ENCODE data around the gene ARID1B. TPM values are rescaled to one million over a fixed set of nuclear protein-coding genes. Genes with fewer than 3 reads are reported as not detected.
A peak's percentile ranks its signal among the peaks of the same experiment; 100 is the strongest.

ARID1B gene
- total and polyA plus RNA-seq, 10 of the 15 experiments (the other 5 are each of a cell fraction or from before 2014, with no cell fraction given), result 24.7 to 133 (median 54.6) TPM

DNA sequence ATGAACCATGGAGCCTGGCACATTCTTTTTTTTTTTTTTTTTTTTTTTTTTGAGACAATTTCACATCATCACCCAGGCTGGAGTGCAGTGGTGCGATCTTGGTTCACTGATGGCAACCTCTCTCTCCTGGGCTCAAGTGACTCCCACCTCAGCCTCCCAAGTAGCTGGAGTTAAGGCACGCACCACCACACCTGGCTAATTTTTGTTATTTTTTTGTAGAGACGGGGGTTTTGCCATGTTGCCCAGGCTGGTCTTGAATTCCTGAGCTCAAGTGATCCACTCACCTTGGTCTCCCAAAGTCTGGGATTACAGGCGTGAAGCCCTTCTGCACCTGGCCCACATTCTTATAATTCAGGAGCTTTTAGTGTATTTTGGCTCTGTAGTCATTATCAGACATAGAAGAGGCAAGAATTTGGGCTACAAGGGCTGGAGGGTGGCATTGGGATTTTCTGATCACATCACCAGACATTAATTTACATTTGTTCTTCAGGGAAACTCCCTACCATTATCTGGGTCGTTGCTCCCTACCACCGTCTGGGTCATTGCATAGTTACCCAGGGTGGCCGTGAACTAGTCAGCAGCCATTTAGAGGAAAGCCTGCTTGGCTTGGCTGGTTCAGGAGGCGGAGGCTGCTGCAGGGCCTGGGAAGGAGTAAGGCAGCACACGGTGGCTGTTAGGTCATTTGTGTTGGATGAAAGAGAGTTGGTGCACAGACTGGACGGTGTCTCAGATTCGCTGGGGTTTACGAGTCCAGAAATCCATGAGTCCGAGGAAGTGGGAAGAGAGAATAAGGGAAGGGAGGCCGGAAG is 17.6 kb downstream of the ARID1B start:
- 23% methylated on average over 14 of the region's 14 CpGs for WGBS (ENCODE audit: insufficient coverage, insufficient replicate concordance, low lambda C conversion rate, missing lambda C conversion rate)
- ChIA-PET RAD21 (ENCODE audit: unreplicated experiment) (interaction anchor here (0.7 to 1.7 kb wide), 4 partner anchors 12 to 1482 kb away, joined by 3 to 7 read pairs (median 4); no protein-coding TSS in a partner anchor), SMC1A (ENCODE audit: uncharacterized antibody, unreplicated experiment) (interaction anchor here (0.5 to 5.1 kb wide), 7 partner anchors 12 to 228 kb away, joined by 3 to 23 read pairs (median 4); no protein-coding TSS in a partner anchor), POLR2A (interaction anchor here (1.1 kb wide), 1 partner anchor 14 kb away, joined by 3 read pairs; no protein-coding TSS in a partner anchor), CTCF (interaction anchor here (0.9 to 1.4 kb wide), 3 partner anchors 10 to 12 kb away, joined by 3 to 4 read pairs (median 3); no protein-coding TSS in a partner anchor)
- Histone ChIP-seq H3K4me2 (ENCODE audit: control insufficient read depth, insufficient read depth) (peak overlapping the region; percentile 83), H3K9me3 (replicated peaks; ENCODE audit: control insufficient read depth, insufficient read depth, low read length) (no peaks in the 10 kb centered on the region), H3K4me3 (peak overlapping the region; percentile 62), H3K27me3 (replicated peaks in 1 of 2; ENCODE audit: control insufficient read depth in 2 of 2, insufficient read depth in 2 of 2, low read length in 1 of 2) (no peaks in the 10 kb centered on the region), H3K4me1 (ENCODE audit: control insufficient read depth, insufficient read depth, low read length) (peaks cover 38% of the 10 kb centered on the region), H2AFZ (ENCODE audit: control insufficient read depth, low read depth, low read length) (no peak overlapping the region; the same call in 1 of the 2 replicates), H3K9ac (ENCODE audit: control insufficient read depth, insufficient read depth, low read length) (peak overlapping the region; percentile 16; the same call in 1 of the 2 replicates), H4K20me1 (ENCODE audit: control insufficient read depth, insufficient read depth) (peaks cover 8% of the 10 kb centered on the region), H3K36me3 (ENCODE audit: control insufficient read depth in 2 of 2, insufficient read depth in 2 of 2, low read length in 1 of 2) (peaks cover 5 to 9% of the 10 kb centered on the region in 2 experiments; a peak in 3 of 4 replicates), H3K27ac (ENCODE audit: control insufficient read depth, insufficient read depth) (peak overlapping the region; percentile 66), H3K79me2 (ENCODE audit: control insufficient read depth, insufficient read depth, low read length) (peaks cover 99% of the 10 kb centered on the region)
- intact Hi-C loops (cut with micrococcal nuclease; ENCODE audit: unreplicated experiment) (no loop called here), in situ Hi-C loops (cut with MboI) (no loop called here)
- ATAC-seq (peak; percentile 89), DNase-seq (ENCODE audit: low read depth, low spot score) (no peak), FAIRE-seq (peak; percentile 84)
- BruUV-seq (replicated peaks), result no TSS peak
- TF ChIP-seq NBN (IDR thresholded peaks at IDR 0.05), result peak; percentile 31; the same call in 1 of the 2 replicates
- TF ChIP-seq PML (IDR thresholded peaks at IDR 0.05; ENCODE audit: low read length), result peak; percentile 33; the same call in 1 of the 2 replicates
- TF ChIP-seq HDGF (IDR thresholded peaks at IDR 0.05), result peak; percentile 86
- TF ChIP-seq, protein P1, sequence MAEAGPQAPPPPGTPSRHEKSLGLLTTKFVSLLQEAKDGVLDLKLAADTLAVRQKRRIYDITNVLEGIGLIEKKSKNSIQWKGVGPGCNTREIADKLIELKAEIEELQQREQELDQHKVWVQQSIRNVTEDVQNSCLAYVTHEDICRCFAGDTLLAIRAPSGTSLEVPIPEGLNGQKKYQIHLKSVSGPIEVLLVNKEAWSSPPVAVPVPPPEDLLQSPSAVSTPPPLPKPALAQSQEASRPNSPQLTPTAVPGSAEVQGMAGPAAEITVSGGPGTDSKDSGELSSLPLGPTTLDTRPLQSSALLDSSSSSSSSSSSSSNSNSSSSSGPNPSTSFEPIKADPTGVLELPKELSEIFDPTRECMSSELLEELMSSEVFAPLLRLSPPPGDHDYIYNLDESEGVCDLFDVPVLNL (IDR thresholded peaks at IDR 0.05; ENCODE audit: low read depth, low read length), result no peak
- TF ChIP-seq, protein P2, sequence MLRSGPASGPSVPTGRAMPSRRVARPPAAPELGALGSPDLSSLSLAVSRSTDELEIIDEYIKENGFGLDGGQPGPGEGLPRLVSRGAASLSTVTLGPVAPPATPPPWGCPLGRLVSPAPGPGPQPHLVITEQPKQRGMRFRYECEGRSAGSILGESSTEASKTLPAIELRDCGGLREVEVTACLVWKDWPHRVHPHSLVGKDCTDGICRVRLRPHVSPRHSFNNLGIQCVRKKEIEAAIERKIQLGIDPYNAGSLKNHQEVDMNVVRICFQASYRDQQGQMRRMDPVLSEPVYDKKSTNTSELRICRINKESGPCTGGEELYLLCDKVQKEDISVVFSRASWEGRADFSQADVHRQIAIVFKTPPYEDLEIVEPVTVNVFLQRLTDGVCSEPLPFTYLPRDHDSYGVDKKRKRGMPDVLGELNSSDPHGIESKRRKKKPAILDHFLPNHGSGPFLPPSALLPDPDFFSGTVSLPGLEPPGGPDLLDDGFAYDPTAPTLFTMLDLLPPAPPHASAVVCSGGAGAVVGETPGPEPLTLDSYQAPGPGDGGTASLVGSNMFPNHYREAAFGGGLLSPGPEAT (IDR thresholded peaks at IDR 0.05; ENCODE audit: low read depth), result peak; percentile 66; the same call in 1 of the 2 replicates
- TF ChIP-seq NFYB (IDR thresholded peaks at IDR 0.05; ENCODE audit: insufficient read depth, low read depth, low read length), result no peak
- TF ChIP-seq CHD1 (IDR thresholded peaks at IDR 0.05; ENCODE audit: low read depth, low read length), result no peak
- TF ChIP-seq PAX8 (IDR thresholded peaks at IDR 0.05), result no peak
- TF ChIP-seq, protein P3, sequence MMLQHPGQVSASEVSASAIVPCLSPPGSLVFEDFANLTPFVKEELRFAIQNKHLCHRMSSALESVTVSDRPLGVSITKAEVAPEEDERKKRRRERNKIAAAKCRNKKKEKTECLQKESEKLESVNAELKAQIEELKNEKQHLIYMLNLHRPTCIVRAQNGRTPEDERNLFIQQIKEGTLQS (IDR thresholded peaks at IDR 0.05; ENCODE audit: borderline replicate concordance, extremely low read depth, low read depth, low read length), result no peak
- peak; percentile 77 for TF ChIP-seq NR2F1 (conservative IDR thresholded peaks at IDR 0.05)
- TF ChIP-seq NFIC (IDR thresholded peaks at IDR 0.05; ENCODE audit: low read depth, low read length), result peak; percentile 44; the same call in 1 of the 2 replicates
- TF ChIP-seq POLR2A (IDR thresholded peaks at IDR 0.05; ENCODE audit: low read depth, low read length), result peak; percentile 55
- TF ChIP-seq, protein P4, sequence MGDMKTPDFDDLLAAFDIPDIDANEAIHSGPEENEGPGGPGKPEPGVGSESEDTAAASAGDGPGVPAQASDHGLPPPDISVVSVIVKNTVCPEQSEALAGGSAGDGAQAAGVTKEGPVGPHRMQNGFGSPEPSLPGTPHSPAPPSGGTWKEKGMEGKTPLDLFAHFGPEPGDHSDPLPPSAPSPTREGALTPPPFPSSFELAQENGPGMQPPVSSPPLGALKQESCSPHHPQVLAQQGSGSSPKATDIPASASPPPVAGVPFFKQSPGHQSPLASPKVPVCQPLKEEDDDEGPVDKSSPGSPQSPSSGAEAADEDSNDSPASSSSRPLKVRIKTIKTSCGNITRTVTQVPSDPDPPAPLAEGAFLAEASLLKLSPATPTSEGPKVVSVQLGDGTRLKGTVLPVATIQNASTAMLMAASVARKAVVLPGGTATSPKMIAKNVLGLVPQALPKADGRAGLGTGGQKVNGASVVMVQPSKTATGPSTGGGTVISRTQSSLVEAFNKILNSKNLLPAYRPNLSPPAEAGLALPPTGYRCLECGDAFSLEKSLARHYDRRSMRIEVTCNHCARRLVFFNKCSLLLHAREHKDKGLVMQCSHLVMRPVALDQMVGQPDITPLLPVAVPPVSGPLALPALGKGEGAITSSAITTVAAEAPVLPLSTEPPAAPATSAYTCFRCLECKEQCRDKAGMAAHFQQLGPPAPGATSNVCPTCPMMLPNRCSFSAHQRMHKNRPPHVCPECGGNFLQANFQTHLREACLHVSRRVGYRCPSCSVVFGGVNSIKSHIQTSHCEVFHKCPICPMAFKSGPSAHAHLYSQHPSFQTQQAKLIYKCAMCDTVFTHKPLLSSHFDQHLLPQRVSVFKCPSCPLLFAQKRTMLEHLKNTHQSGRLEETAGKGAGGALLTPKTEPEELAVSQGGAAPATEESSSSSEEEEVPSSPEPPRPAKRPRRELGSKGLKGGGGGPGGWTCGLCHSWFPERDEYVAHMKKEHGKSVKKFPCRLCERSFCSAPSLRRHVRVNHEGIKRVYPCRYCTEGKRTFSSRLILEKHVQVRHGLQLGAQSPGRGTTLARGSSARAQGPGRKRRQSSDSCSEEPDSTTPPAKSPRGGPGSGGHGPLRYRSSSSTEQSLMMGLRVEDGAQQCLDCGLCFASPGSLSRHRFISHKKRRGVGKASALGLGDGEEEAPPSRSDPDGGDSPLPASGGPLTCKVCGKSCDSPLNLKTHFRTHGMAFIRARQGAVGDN (IDR thresholded peaks at IDR 0.05), result 0 out of 2 replicates have a peak, but pooled peaks have one; percentile 21
- no peak for TF ChIP-seq RAD51 (IDR thresholded peaks at IDR 0.05)
- TF ChIP-seq ZNF274 (IDR thresholded peaks at IDR 0.05; ENCODE audit: insufficient read depth, insufficient read length), result no peak
- TF ChIP-seq TBL1XR1 (IDR thresholded peaks at IDR 0.05; ENCODE audit: low read depth, low read length), result 0 out of 2 replicates have a peak, but pooled peaks have one; percentile 28

All from GM12878 (cell line).